ENCODE measurements around the gene PARD6A.

GRCh38 chr16:67678354-67679023 is 17.7 kb downstream of the PARD6A start:
- TF ChIP-seq EZH2phosphoT487 (IDR thresholded peaks at IDR 0.05; ENCODE audit: low read length) (no peak), EZH2 (optimal IDR thresholded peaks at IDR 0.05; ENCODE audit: low read depth, low read length) (no peak)

All from MM.1S (cell line).